GM21529 (cell line): Measurements from ENCODE around the gene PGLYRP3.

ENCODE experiments used
- ATAC-seq: cut with Tn5 transposase; IDR thresholded peaks from one replicate; pipeline ENCODE4 v1.9.1; 2021; ENCODE audit not compliant: unreplicated experiment

PGLYRP3 gene

DNA sequence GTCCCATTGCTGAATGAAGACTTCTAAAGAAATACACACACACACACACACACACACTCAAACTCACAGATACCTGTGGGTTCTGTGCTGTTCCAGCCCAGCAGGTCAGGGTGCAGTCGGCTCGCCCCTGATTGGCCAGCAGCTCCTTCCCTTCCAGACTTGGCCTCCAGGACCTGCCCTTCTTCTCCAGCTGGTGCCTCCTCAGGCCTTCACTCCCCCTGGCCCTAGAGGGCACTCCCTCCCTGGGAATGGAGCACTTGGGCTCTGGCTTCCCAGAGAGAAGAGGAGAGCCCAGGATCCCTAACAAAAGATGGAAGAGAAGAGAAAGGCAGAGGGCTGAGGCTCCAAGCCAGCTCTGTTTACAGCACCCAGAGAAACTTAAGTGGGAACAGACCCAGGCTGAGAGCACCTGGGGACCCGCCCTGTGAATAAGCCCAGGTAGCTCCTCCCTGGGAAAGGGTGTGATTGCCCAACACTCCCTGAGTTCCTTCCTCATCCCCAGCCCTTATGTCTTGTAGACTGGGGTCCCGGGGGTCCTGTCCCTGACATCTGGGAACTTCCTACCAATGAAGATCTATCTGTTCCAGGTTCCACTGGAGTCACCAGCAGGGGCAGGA lies at the start of gene PGLYRP3:
Gene PGLYRP3 (minus strand): TSS at position 383 of the 617 bp plus-strand sequence. CDS start 2,287 bp downstream, outside the sequence.
- no peak for ATAC-seq

DNA sequence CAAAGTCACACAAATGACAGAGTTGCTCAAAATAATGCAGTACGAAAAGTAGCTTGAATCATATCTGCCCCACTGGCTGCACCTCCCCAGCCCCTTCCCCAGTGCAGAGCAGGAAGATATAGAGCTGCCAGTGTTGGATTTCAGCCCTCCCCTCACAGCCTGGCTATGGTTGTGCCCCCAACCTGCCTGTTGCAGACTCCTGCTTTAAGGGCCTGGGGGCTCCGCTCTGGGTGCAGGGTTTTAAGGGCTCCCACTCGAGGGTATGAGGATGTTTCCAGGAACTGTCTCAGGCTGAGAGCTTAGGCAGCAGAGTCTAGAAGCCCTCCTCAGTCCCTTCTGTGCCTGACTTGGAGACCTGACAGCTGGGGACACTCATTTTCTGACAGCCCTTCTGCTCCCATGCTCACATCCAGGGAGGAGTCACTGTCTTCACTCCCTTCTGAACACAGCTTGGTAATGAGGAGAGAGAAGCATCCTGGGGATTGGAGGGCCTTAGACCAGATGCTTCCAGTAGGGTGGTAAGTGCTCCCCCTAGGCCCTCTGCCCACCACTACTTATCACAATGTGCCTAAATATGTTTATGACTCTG lies 49.5 kb upstream of the PGLYRP3 start:
- ATAC-seq = no peak

GRCh38 chr1:153361480-153362109 lies 48.8 kb upstream of the PGLYRP3 start:
- ATAC-seq = no peak

DNA sequence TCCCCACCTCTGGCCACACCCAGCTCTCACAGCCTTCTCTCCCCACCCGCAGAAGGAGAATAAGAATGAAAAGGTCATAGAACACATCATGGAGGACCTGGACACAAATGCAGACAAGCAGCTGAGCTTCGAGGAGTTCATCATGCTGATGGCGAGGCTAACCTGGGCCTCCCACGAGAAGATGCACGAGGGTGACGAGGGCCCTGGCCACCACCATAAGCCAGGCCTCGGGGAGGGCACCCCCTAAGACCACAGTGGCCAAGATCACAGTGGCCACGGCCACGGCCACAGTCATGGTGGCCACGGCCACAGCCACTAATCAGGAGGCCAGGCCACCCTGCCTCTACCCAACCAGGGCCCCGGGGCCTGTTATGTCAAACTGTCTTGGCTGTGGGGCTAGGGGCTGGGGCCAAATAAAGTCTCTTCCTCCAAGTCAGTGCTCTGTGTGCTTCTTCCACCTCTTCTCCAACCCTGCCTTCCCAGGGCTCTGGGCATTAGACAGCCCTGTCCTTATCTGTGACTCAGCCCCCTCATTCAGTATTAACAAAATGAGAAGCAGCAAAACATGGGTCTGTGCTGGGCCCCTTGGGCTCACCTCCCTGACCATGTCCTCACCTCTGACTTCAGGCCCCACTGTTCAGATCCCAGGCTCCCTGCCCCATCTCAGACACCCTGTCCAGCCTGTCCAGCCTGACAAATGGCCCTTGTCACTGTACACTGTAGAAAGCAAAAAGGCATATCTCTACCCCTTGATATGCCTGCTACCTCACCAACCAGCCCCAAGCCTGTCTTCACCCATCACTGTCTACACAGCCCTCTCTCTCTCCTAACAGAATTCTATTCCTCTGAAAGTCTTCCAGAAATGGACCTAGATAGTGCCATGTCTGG lies 48.1 kb upstream of the PGLYRP3 start:
- no peak for ATAC-seq

GRCh38 chr1:153360190-153360589 lies 47.4 kb upstream of the PGLYRP3 start:
- no peak for ATAC-seq

- no peak for ATAC-seq
Observed at GRCh38 chr1:153359241-153359640, 46.5 kb upstream of the PGLYRP3 start.

DNA sequence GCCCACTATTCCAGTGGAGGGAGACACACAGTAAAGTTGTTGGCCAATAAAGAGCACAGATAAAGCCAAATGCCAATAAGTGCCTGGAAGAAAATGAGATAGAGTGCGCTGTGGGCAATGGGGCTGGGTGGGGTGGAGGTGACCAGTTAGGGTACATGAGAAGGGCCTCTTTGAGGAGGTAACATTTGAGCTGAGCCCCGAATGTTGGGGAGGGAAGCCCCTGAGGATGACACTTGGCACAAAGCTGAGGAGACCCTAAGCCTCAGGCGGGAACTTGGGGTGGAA lies 45.9 kb upstream of the PGLYRP3 start:
- no peak for ATAC-seq

DNA sequence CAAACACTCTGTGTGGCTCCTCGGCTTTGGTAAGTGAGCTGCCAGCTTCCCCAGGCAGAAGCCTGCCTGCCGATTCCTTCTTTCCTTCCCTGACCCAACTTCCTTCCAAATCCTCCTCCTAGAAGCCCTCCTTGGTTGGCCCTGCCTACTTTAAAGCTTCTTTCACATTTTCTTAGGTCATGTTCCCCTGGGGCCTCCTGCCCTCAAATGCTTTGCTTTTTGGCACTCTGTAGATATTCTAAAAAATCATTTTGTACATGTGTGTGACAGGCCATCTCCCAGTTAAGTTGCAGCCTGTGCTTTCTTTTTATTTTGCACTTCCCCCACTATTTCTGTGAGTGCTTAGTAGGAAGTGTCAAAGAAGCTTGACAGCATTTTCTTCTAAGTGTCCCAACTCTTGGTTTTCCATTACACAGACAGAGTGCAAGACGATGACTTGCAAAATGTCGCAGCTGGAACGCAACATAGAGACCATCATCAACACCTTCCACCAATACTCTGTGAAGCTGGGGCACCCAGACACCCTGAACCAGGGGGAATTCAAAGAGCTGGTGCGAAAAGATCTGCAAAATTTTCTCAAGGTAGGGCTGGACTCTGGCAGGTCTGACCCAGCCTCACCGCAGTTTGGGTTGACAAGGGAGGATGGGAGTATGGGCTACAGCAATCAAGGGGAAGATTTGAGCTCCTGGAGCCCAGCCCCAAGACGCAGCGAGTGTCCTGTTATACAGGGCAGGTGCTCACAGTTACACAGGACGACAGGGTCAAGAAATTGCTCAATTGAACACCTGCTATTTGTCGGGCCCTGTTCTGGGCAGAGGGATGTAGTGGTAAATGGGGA lies 45.3 kb upstream of the PGLYRP3 start, which contains the start of gene S100A9:
Gene S100A9 (plus strand): TSS at position 2 of the 838 bp plus-strand sequence. CDS start 430 bp downstream, at position 432.
- ATAC-seq = no peak

DNA sequence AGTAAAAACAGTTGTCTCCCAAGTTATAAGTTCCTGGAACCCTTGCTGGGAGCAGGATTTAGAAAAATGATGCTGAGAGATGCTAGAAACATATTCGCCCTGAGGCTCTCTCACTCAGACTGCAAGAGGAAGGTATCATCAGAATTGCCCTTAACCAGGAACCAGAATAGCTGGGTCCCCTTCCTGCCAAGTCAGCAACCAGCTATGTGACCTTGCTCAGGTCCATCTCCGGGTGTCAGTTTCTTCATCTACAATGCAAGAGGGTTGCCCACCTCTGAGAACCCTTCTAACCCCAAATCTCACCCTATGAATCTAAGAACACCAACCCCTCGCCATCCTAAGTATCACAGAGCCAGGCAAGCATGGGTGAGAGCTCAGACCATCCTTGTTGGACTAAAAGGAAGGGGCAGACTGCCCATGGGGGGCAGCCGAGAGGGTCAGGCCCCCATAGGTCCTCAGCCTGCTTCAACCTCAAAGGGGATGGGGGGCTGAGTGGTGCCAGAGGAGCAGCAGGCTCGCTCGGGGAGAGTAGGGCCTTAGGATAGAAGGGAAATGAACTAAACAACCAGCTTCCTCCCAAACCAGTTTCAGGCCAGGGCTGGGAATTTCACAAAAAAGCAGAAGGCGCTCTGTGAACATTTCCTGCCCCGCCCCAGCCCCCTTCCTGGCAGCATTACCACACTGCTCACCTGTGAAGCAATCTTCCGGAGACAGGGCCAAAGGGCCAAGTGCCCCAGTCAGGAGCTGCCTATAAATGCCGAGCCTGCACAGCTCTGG lies 44.5 kb upstream of the PGLYRP3 start:
- no peak for ATAC-seq

- no peak for ATAC-seq
Observed at GRCh38 chr1:153356392-153357075, 43.8 kb upstream of the PGLYRP3 start.

GRCh38 chr1:153355445-153356071 lies 42.8 kb upstream of the PGLYRP3 start:
- no peak for ATAC-seq

- no peak for ATAC-seq
Observed at GRCh38 chr1:153354515-153355193, 41.9 kb upstream of the PGLYRP3 start.

GRCh38 chr1:153353226-153353947 lies 40.6 kb upstream of the PGLYRP3 start:
- no peak for ATAC-seq

GRCh38 chr1:153352523-153352922 lies 39.8 kb upstream of the PGLYRP3 start:
- no peak for ATAC-seq

DNA sequence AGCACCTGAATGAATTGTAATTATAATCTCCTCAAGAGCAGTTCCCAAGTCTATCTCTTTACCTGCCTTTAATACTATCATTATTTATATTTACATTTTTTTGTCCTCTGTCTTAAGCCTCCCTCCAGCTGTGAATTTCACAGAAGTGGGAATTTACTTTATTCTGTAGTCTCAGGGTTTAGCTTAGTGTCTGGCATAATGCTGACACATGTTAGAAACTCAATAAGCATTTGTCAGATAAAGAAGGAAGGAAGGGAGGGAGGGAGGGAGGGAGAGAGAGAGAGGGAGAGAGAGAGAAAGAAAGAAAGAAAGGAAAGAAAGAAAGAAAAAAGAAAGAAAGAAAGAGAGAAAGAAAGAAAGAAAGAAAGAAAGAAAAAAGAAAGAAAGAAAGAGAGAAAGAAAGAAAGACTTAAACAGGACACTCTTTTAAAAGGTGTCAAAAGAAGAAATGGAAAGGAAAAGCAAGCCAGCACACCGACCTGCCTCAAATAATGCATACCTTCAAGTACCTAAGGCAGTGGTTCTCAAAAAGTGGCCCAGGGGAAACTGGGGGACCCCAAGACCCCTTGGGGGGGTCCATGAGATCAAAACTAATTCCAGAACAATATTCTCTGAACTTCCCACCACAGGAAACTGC lies 37.7 kb upstream of the PGLYRP3 start:
- ATAC-seq = no peak

- ATAC-seq = no peak
Observed at GRCh38 chr1:153349363-153350320, 36.9 kb upstream of the PGLYRP3 start.
